Prostate gland (tissue), 2 donors: Measurements from ENCODE around the gene LIME1. TPM values are rescaled to one million over a fixed set of nuclear protein-coding genes. Genes with fewer than 3 reads are reported as not detected.

Experiments
- DNase-seq: peaks from one replicate; pipeline ENCODE4 v3.0.0-alpha.2; 2019; ENCODE audit warnings: low spot score
- H3K27ac ChIP-seq, 2 donors: fragments of 200-600 bp; sonication (generic); 2 replicates each; pipeline ENCODE4 v1.5.1; 2017 to 2019
- H3K27me3 ChIP-seq: fragments of 200-600 bp; sonication (generic); replicated peaks from 2 replicates; pipeline ENCODE4 v1.5.1; 2019; ENCODE audit not compliant: insufficient read depth
- H3K36me3 ChIP-seq, 2 donors: fragments of 200-600 bp; sonication (generic); 1 replicate in 1 of 2; 2 replicates in 1 of 2; pipeline versions ENCODE4 v1.5.1 to v1.8.1; 2017 to 2019
- H3K4me1 ChIP-seq: fragments of 200-600 bp; sonication (generic); replicated peaks from 2 replicates; pipeline ENCODE4 v1.5.1; 2019
- H3K4me3 ChIP-seq, 2 donors: fragments of 200-600 bp; sonication (generic); 2 replicates each; pipeline ENCODE4 v1.5.1; 2017 to 2019
- H3K9me3 ChIP-seq: fragments of 200-600 bp; sonication (generic); 2 replicates; pipeline ENCODE4 v1.5.1; 2017
- POLR2A ChIP-seq: fragments of 450-650 bp; IDR thresholded peaks from one replicate; pipeline ENCODE4 v1.6.1; 2016; ENCODE audit warnings: antibody characterized with exemption, mild to moderate bottlenecking
- POLR2AphosphoS5 ChIP-seq: sonication (generic); formaldehyde crosslinking; IDR thresholded peaks from one replicate; pipeline ENCODE4 v1.6.1; 2017; ENCODE audit warnings: antibody characterized with exemption
- WGBS: methylation state at CpG from one replicate; pipeline ENCODE4 v1.1.5; 2018; 5-methylcytosine and 5-hydroxymethylcytosine counted together
- intact Hi-C: fragments of 100-400 bp; cut with DNase I; formaldehyde crosslinking; loops from one replicate; pipeline ENCODE4 v1.14.2; 2022
- total RNA-seq, 2 donors: library from RNA; depleted of rRNA; stranded (reverse); fragments of >200 nt; gene quantifications; one replicate each; pipeline ENCODE4 v1.1.0, GENCODE V29; 2016
- TF ChIP-seq, protein P1 (sequence below), 4 experiments: fragments of 200-600 bp in 2 of 4; fragments of 450-650 bp in 2 of 4; sonication (generic) in 2 of 4; IDR thresholded peaks; 1 replicate in 3 of 4; 2 replicates in 1 of 4; pipeline ENCODE4 v1.5.1; 2016 to 2019; ENCODE audit warnings: antibody characterized with exemption in 4 of 4, mild to moderate bottlenecking in 2 of 4, moderate library complexity in 2 of 4

The LIME1 gene
- total RNA-seq, 2 donors from 2014 or later: 35.0 to 44.4 TPM

GRCh38 chr20:63702036-63702665 lies 34.3 kb upstream of the LIME1 start:
- intact Hi-C loops: no loop called here
- Histone ChIP-seq H3K4me3 (no peak overlapping the region), H3K27me3 (no peaks in the 10 kb centered on the region), H3K36me3 (peaks cover 0 to 23% of the 10 kb centered on the region in 2 donors), H3K4me1 (peaks cover 10% of the 10 kb centered on the region), H3K27ac (no peak overlapping the region), H3K9me3 (no peaks in the 10 kb centered on the region)
- no peak for TF ChIP-seq POLR2A
- TF ChIP-seq, protein P1, sequence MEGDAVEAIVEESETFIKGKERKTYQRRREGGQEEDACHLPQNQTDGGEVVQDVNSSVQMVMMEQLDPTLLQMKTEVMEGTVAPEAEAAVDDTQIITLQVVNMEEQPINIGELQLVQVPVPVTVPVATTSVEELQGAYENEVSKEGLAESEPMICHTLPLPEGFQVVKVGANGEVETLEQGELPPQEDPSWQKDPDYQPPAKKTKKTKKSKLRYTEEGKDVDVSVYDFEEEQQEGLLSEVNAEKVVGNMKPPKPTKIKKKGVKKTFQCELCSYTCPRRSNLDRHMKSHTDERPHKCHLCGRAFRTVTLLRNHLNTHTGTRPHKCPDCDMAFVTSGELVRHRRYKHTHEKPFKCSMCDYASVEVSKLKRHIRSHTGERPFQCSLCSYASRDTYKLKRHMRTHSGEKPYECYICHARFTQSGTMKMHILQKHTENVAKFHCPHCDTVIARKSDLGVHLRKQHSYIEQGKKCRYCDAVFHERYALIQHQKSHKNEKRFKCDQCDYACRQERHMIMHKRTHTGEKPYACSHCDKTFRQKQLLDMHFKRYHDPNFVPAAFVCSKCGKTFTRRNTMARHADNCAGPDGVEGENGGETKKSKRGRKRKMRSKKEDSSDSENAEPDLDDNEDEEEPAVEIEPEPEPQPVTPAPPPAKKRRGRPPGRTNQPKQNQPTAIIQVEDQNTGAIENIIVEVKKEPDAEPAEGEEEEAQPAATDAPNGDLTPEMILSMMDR (IDR thresholded peaks at IDR 0.05): no peak
- TF ChIP-seq POLR2AphosphoS5: no peak
- WGBS: 88% methylated on average over 16 of the region's 16 CpGs
- no peak for DNase-seq

DNA sequence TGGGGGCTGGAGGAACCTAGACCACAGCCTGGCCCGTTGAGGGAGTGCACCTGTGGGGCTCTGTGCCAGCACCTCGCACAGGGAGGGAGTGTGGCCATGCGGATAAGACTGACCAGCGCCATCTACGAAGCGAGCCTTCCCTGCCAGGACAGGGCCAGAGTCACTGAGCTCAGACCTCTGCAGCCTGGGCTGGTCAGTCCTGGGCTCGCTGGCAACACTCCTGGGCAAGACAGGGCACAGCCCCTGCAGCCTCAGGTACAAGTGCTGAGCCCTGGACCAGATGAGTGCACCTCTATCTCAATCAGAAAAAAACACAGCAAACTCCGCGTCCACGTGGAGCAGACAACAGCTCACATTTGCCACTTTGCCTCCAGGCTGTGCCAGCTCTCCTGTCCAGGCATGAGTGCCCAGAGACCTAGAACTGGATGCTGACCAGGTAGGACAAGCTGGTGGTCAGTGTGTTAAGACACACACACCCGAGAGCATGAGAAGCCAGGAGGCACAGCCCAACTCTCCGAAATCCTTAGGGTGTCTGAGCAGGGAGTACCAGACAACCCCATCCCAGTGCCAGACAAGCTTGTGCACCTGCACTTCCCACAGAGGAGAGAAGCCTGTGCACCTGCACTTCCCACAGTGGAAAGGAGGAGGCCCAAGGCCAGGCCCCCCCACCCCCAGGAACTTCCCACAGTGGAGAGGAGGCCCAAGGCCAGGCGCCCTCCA lies 33.6 kb upstream of the LIME1 start:
- TF ChIP-seq, protein P1 (IDR thresholded peaks at IDR 0.05): no peak
- no peak for TF ChIP-seq POLR2AphosphoS5
- no peak for TF ChIP-seq POLR2A
- WGBS: 77% methylated on average over 12 of the region's 13 CpGs
- no peak overlapping the region for H3K4me3 ChIP-seq
- intact Hi-C loops: no loop called here
- H3K9me3 ChIP-seq: no peaks in the 10 kb centered on the region
- no peak for DNase-seq
- H3K4me1 ChIP-seq: peaks cover 8% of the 10 kb centered on the region
- H3K27ac ChIP-seq: no peak overlapping the region
- H3K36me3 ChIP-seq: peaks cover 0 to 23% of the 10 kb centered on the region in 2 donors
- no peaks in the 10 kb centered on the region for H3K27me3 ChIP-seq

- Histone ChIP-seq H3K27me3 (no peaks in the 10 kb centered on the region), H3K9me3 (no peaks in the 10 kb centered on the region), H3K4me1 (peaks cover 10% of the 10 kb centered on the region), H3K36me3 (peaks cover 0 to 23% of the 10 kb centered on the region in 2 donors), H3K27ac (no peak overlapping the region), H3K4me3 (no peak overlapping the region)
- WGBS: 89% methylated on average over 14 of the region's 15 CpGs
- no peak for DNase-seq
- TF ChIP-seq, protein P1 (IDR thresholded peaks at IDR 0.05): no peak
- TF ChIP-seq POLR2AphosphoS5 (no peak), POLR2A (no peak)
- intact Hi-C loops: no loop called here
Measured at GRCh38 chr20:63703471-63703975, 32.9 kb upstream of the LIME1 start.

DNA sequence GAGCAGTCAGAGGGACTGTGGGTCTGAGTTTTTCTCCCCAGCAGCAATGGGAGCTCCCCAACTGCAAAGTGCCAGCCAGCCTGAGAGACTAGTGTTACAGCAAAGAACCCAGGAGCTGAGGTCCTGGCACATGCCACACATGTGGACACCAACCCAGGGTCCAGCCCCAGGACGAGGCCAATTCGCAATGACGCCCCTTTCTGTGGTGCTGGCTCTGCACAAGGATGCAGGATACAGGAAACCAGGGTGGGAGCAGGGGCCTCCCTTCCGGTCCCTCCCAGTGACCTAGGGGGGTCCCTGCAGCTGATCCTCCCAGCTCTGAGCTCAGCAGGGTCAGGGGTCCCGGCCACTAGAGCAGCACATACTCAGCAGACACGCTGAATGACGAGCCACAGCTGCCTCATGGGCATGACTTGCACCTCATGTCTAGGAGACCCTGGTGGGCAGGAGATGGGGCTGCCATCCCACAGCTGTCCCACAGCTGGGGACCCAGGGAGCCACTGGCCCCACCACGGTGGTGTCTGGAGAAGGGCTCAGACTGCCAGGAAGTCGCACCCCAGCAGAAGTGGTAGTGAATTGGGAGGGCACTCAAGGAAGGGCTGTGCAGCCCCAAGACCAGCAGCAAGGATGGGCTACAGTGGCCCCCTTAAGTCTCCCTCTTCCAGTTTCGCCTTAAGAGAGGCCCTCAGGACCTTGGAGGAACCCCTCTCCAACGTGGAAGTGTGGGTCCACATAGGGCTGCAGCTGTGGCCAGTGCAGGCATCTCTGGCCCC lies 32.3 kb upstream of the LIME1 start:
- intact Hi-C loops: no loop called here
- TF ChIP-seq, protein P1 (IDR thresholded peaks at IDR 0.05): no peak
- TF ChIP-seq POLR2A (no peak), POLR2AphosphoS5 (no peak)
- no peak overlapping the region for H3K27ac ChIP-seq
- WGBS: 87% methylated on average over 11 of the region's 11 CpGs
- peaks cover 0 to 23% of the 10 kb centered on the region in 2 donors for H3K36me3 ChIP-seq
- no peak overlapping the region for H3K4me3 ChIP-seq
- no peaks in the 10 kb centered on the region for H3K9me3 ChIP-seq
- H3K4me1 ChIP-seq: peaks cover 17% of the 10 kb centered on the region
- no peaks in the 10 kb centered on the region for H3K27me3 ChIP-seq
- no peak for DNase-seq
